GM12874 (cell line): ENCODE results near the gene MRPL36.

Source experiments
- TF ChIP-seq, protein P1 (sequence below): IDR thresholded peaks from 2 replicates; pipeline ENCODE4 v1.5.1; 2011; ENCODE audit warnings: low read depth, mild to moderate bottlenecking, control low read depth, low read length, moderate library complexity; ENCODE audit not compliant: insufficient read depth

MRPL36 gene

DNA sequence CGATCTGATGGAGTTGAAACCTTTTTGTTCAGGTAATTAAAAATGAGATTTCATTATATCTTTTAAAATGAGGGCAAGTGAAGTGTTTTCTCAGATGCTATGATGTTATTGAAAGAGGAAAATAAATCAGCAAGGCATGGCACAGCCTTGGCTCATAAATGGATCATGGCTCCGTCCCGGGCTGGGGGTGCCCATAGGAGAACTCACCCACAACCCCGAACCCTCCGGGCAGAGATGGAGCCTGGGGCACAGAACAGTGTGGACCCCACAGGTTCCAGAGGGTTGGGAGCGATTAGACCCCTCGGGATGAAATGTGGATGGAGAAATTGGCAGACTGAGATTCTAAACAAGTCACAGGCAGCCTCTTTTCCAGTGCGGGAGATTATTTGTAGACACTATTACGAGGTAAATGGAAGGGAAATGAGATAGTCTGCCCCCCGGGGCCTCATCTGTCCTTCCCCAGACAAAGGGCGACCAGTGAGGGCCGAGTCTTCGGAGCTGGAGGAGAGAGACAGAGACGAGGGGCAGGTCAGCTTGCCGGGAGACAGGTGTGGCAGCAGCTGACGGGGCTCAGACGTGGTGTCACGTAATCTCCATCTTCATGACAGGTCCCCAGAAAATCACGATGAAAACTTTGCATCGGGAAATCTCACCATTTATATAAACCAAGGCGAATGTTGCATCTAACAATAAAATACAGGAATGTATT lies 35.2 kb upstream of the MRPL36 start:
- TF ChIP-seq, protein P1, sequence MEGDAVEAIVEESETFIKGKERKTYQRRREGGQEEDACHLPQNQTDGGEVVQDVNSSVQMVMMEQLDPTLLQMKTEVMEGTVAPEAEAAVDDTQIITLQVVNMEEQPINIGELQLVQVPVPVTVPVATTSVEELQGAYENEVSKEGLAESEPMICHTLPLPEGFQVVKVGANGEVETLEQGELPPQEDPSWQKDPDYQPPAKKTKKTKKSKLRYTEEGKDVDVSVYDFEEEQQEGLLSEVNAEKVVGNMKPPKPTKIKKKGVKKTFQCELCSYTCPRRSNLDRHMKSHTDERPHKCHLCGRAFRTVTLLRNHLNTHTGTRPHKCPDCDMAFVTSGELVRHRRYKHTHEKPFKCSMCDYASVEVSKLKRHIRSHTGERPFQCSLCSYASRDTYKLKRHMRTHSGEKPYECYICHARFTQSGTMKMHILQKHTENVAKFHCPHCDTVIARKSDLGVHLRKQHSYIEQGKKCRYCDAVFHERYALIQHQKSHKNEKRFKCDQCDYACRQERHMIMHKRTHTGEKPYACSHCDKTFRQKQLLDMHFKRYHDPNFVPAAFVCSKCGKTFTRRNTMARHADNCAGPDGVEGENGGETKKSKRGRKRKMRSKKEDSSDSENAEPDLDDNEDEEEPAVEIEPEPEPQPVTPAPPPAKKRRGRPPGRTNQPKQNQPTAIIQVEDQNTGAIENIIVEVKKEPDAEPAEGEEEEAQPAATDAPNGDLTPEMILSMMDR = no peak

DNA sequence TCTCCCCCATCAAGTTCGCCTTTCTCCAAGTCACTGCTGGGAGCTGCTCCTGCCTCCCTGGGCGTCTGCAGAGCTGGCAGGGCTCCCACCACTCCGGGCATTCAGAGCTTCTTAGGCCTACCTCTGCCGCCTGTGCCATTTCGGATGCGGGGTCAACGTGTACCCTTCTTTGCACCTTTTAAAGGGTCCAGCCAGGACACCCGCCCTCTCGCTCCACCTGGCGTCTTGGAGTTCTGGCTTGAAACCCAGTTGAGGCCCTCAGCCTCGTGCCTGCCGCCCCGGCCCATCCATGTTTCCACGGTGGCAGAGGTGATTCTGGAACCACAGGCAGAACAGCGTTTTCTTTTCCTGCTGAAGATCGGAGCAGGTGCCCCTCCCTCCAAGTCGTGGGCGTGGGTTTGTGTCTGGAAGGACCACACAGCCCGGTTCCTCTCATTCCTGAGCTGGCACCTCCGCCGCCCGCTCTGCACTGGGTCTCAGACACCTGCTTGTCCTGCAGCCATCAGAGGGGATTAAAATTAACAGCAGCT lies 34.5 kb upstream of the MRPL36 start:
- TF ChIP-seq, protein P1 = no peak

DNA sequence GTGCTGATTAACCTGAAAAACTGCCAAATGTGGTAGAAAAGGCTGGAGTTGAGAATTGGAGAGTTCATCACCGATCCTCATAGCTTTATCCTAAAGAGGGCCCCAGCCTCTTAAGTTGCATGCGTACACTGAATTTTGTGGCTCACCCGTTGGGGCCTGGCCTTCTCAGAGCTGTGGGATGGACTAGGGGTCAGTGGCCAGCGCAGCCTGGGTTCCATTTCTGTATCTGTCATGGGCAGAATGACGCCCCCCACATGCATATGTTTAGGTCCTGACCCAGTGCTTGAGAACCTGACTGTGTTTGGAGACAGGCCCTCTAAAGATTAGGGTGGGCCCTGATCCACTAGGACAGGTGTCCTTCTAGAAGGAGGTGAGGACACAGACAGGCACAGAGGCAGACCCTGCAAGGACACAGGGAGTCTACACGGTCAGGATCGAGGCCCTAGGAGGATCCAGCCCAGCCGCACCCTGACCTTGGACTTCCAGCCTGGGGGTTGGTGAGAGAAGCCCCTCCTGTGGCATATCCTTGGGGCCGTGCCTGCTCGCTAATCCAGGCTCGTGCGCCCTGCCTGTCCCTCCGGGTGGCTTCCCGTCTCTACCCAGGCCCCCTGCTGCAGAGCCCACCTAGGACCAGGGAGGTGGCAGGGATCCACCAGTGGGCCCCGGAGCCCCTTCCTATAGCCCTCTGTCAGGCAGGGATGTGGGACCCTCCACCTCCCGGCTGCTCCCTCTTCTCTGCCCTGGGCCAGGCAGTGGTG lies 33.8 kb upstream of the MRPL36 start:
- TF ChIP-seq, protein P1 = no peak

DNA sequence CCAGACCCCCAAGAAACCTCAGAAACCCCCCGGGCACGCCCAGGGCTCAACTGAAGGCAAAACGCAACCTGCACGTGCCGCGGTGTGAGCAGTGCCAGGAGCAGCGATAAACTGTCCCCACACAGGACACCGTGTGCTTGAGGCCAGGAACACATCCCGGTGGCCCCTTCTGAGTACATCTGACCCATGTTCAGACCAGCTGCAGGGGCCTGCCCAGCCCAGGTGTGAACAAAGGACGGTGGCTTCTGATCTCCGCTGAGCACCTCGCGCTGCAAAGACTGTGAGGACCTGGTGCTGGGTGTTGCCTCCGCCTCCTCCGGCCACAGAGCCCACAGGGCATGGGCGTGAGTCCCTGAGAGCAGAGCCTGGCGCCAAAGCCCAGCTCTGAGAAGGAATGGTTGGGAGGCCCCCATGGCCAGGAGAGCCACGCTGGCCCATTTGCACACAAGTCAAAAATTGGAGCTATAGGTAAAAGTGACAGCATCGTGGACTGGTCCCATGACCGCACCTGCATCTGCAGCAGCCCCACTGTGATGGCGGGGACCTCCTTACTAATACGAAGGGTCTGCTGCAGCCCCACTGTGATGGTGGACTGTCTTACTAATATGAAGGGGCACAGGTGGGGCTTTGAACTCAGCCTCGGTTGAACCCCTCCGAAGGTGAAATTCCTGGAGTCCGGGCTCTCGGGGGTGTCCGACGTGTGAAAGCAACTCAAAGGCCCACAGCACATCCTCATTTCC lies 33.0 kb upstream of the MRPL36 start:
- TF ChIP-seq, protein P1 = no peak

DNA sequence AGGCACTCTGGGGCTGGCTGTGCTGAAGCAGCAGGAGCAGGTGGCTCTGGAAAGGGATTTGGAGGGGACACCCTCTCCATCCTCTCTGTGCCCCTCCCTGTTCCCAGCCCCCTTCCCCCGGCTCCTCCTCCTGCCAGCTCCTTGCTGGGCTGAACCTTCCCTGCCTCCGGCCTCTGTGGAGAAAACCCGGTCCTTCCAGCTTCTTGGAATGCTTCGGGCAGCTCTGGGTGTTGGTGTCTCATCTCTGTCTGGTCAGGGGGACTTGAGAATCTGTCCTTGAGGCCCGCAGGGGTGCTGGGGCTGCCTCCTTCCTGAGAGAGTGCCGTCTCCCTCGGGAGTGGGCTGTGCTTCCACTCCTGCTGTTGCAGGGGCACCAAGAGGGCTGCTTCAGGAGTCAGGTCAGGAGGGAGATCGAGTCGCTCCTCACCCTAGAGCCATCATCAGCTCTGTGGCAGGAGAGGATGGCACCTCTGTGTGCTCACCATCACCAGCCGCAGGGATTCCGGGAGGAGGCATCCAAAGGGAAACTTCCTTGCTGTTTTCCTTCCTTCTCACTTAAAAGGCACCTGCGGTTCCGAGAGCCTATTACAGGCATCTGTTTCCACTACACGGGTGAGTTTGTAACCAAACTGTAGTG lies 32.2 kb upstream of the MRPL36 start:
- TF ChIP-seq, protein P1 = no peak

DNA sequence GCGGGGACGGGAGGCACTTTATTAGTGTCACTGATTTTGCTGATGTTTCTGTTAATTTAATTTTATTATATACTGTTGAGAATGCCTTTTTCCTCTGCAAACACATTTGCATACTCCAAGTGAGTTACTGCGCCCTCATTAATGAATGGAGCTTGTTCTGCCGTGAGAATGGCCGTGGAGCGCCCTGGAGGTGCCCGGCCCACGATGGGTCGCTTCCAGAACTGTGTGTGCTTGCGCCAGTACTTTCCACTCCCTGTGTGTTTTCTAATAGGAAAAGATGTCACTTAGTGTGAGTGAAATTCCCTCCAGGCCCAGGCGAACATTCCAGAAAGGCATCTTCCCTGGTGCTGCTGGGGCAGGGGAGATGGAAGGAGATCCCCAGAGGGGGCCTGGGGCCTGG lies 31.6 kb upstream of the MRPL36 start:
- TF ChIP-seq, protein P1 = no peak
